NK-92 (cell line): ENCODE results near the gene RYR2.
"Not testable (repeated sequence)": the region's sequence is repeated elsewhere in the genome, so short reads cannot be mapped to it uniquely, and the experiment has no call there.

ENCODE experiments used
- DNase-seq: peaks from one replicate; lab custom pipeline; 2025; ENCODE audit not compliant: unreplicated experiment; lab: John Stamatoyannopoulos, UW

RYR2 gene

GRCh38 chr1:237760951-237761350 is 719.0 kb downstream of the RYR2 start:
- no peak for DNase-seq

GRCh38 chr1:237763137-237763536 is 721.2 kb downstream of the RYR2 start:
- DNase-seq: no peak

GRCh38 chr1:237763751-237764150 is 721.8 kb downstream of the RYR2 start:
- DNase-seq: no peak

- DNase-seq: no peak
Measured at GRCh38 chr1:237769916-237770315, 727.9 kb downstream of the RYR2 start.

GRCh38 chr1:237772009-237772408 is 730.0 kb downstream of the RYR2 start:
- DNase-seq: no peak

GRCh38 chr1:237774246-237774645 is 732.3 kb downstream of the RYR2 start:
- DNase-seq: no peak

- DNase-seq: no peak
Measured at GRCh38 chr1:237779356-237779755, 737.4 kb downstream of the RYR2 start.

- no peak for DNase-seq
Measured at GRCh38 chr1:237786066-237786719, 744.2 kb downstream of the RYR2 start.

DNA sequence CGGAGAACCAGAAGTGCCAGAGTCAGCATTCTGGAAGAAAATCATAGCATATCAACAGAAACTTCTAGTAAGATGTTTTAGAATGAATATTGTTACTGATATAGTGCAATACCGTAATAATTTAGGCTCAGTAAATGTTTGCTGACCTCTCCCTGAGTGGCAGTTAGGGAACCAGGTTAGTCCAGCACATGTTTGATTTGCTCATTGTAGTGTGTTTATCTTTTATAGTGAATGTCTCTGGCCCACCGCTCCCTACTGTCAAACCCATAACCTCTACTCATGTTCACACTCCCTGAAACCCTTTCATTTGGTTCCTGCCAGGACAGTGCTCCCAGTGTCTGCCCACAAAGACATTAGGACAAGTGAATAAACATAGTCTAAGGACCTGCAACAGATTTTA is 746.1 kb downstream of the RYR2 start:
- no peak for DNase-seq

DNA sequence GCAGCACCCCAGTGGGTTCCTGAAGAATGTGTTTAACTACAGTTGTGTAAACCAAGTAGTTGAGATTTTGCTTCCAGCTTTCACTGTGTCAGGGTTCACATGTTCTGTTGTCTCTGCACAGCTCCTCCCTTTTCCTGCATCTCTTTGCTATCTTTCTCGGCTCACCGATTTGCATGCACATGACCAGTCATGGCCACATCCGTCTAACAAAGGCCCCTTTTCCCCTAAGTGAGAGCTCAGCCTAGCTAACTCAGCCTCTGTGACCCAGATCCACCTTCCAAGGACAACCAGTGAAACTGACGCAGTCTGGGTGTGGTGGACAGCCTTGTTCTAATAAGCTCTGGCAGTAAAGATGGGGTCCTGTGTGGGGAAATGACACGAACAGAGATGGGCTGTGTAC is 747.6 kb downstream of the RYR2 start:
- DNase-seq: no peak

DNA sequence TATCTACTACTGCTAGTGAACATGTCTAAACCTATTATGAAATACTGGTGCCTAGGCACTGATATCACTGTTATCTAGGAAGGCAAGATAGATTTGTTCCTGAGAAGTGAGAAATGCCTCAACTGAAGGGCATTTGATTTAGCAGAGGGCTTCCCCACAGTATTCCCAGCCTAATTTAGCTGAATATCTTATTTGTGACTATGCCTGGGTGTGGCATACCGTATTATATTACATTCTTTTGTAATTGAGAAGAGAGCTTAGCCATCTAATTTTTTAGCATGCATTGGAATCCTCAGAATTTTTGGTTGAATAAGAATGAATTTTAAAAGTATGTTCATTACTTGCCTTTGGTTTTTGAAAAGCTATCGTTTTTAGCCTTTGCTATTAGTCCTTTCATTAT is 749.6 kb downstream of the RYR2 start:
- no peak for DNase-seq

DNA sequence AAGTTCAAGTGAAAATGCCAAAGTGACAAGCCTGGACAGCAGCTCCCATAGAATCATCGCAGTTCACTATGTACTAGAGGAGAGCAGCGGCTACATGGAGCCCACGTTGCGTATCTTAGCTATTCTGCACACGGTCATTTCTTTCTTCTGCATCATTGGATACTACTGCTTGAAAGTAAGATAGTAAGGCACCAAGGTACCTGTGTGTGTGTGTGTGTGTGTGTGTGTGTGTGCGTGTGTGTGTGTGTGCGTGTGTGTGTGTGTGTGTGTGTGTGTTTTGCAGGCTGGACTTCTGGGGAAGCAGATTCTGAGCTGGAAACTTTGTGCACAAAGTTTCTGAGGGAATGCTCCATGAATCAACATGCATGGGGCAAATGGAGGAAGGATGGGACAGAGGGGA is 750.2 kb downstream of the RYR2 start:
- DNase-seq: no peak

DNA sequence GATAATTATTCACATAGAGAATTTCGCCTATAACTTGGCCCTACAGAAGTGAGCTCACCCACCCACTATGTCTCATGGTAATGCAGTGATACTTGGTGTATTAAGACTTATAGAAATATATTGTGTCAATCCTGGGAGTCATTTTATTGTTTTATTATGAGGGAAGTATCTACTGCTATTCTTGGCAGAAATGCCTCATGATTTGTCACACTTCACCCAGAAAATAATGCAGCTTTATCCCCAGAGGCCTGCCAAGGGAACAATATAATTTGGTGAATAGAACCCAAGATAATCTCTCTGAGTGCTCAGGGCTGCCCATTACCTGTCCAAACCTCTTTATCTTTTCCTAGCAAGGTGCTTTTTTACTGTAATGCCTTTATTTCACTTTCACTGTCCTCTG is 750.7 kb downstream of the RYR2 start:
- no peak for DNase-seq

DNA sequence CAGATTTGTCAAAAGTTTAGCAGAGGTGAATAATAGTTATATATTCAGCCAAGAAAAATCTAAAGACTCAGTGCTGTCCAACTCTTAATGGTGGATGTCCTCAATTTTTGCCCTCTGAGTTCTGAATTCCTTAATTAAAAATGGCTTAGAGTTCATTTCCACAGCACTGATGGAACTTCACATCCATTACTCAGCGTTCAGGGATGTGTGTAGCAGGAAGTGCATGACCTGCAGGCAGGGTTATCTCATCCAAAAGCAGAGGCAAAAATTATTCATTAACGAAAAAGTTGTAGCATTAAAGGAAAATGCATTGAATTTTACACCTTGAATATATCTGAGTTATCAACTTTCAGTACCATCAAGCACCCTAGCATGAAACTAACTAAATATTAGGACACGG is 752.1 kb downstream of the RYR2 start:
- no peak for DNase-seq

DNA sequence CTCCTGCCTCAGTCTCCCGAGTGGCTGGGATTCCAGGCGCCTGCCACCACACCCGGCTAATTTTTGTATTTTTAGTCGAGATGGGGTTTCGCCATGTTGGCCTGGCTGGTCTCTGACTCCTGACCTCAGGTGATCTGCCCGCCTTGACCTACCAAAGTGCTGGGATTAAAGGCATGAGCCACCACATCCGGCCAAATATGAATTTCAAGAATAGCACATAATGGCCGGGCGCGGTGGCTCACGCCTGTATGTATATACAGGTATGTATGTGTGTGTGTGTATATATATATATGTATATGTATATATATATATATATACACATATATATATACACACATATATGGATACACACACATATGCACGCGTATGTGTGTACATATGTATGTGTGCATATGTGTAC is 753.6 kb downstream of the RYR2 start:
- DNase-seq: no peak

- DNase-seq: no peak
Measured at GRCh38 chr1:237799762-237800474, 757.9 kb downstream of the RYR2 start.

- DNase-seq: no peak
Measured at GRCh38 chr1:237804516-237804915, 762.5 kb downstream of the RYR2 start.

DNA sequence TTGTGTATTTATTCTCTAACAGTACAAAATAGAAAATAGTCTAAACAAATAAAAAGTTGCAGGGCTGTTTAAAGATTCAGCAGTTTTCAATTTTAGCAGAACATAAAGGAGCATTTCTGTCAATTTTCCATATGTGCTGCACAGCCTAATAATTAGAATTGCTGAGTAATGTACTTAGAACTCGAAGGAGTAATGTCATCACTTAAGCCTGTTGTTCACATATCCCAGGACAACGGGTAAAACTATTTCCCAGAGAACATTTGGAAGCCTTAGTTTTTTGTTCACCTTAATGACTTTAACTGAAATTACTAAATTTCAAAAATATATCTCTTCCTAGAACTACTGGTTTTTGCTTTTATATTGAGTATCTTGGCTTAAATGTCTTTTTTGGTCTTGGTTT is 767.1 kb downstream of the RYR2 start:
- DNase-seq: no peak

DNA sequence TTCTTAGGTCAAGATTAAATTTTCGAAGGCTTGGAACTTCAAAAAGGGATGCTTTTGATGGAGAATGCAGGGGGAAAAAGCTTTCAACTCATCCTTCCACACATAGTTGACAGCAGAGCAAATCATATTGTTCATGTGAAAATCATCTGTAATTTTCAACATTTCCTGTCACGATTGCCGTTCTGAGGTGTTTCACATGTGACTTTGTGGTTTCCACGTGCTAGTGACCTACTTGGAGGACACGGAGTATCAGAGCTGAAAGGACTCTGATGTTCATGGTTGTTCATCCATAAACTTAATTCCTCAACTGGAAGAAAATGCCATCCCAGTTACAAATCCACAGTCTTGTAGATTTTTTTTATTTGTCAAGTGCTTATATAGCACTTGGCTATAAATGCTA is 769.6 kb downstream of the RYR2 start:
- DNase-seq: no peak

GRCh38 chr1:237812061-237812460 is 770.1 kb downstream of the RYR2 start:
- no peak for DNase-seq

- no peak for DNase-seq
Measured at GRCh38 chr1:237814319-237814924, 772.4 kb downstream of the RYR2 start.

DNA sequence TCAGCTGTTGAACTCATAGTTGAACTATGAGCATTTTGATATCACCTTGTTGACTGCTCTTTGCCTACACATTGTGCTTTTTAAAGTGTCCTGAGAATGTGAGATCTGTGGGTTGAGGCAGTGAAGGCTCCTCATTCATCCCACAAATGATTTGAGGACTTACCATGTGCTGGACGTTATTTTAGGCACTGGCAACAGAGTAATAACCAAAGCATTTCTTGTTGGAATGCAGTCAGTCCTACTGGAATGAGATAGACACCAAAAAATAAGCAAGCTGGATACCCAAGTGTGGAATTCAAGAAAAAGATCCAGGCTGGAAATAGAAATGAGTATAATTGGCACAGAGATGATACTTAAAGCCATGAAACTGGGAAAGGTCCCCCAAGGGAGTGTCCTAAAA is 775.3 kb downstream of the RYR2 start:
- DNase-seq: no peak

GRCh38 chr1:237820634-237821033 is 778.6 kb downstream of the RYR2 start:
- not testable (repeated sequence) for DNase-seq
